OCI-M2 (cell line): ENCODE data around the gene COMT.

Experiments
- DNase-seq: peaks from one replicate; lab custom pipeline; 2025; ENCODE audit not compliant: unreplicated experiment; lab: John Stamatoyannopoulos, UW

The COMT gene

DNA sequence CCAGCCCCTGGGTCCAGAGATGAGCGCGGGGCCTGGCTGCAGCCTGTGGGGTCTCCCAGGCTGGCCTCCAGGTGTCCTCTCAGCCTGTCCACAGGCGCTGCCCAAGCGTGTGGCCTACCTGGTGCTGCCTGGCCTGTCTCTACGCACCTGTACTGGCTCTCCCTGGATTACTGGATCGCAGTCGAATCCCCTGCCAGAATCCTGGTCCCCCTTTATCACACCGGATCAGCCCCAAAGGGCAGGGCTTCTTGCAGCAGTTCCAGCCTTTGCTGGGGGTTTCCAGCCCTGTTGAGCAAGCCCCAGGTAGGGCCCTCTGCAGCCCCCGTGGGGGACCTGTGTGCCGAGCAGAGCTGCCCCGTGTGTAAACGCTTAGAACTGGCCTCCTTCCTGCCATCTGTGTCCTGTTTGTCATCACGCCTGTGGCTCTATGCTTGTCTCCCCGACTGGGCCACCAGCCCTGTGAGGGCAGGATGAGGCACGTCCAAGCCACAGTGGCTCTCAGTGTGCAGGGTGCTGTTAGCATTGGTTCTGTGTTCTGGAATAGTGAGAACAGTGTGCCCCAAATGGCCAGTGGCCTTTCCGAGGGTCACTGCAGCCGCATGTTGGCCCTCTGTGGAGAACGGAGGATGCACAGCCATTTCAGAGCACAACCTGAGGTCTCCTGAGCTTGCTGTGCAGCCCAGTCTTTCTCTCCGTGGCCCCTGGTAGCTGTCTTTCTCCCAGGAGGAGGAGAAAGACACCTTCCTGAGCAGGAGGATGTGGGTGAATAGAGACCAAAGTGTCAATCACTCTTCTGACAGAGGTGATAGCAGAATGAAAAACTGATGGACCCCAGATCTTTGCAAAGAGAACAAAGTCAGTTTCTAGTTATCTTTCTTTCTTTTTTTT lies 13.9 kb downstream of the COMT start:
- DNase-seq: no peak

DNA sequence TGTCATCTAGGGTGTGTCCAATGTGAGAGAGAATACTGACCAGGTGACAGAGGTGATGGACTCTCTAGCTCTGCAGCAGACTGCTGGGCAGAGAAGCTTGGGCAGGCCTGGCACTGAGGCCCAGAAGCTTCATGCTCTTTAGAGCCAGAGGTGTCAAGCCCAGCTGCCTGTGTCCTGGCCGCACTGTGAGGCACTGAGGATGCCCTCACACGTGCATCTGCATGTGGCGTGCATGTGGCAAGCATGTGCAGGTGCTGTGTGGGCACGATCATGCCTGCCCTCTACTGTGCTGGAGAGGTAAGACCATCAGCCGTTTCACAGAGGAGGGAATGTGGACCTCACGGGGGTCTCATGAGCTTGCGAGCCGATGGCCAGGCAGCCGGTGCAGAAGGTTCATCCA lies 15.9 kb downstream of the COMT start:
- DNase-seq: no peak

DNA sequence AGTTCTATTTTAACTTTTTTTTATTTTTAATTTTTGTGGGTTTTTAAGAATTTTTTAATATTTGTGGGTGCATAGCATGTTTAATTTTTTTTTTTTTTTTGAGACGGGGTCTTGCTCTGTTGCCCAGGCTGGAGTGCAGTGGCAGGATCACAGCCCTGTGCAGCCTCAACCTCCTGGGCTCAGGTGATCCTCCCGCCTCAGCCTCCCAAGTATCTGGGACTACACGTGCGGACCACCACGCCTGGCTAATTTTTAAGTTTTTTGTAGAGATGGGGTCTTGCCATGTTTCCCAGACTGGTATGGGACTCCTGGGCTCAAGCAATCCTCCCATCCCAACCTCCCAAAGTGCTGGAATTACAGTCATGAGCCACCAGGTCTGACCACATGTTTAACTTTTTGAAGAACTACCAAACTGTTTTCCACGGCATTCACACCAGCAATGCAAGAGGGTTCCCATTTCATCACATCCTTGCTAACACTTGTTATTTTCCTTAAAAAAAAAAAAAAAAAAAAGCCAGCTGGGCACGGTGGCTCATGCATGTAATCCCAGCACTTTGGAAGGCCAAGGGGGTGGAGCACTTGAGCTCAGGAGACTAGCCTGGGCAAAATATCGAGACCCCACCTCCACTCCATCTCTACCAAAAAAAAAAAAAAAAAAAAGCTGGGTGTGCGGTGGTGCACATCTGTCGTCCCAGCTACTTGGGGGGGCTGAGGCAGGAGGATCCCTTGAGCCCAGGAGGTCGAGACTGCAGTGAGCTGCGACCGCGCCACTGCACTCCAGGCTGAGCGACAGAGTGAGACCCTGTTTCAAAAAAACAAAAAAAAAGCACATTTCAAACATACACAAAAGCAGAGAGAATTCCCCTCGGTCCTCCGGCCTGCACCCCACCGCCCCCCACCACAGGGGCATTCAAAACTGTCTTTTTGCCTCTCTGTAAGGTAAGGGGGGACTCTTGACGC lies 16.8 kb downstream of the COMT start:
- DNase-seq: no peak

DNA sequence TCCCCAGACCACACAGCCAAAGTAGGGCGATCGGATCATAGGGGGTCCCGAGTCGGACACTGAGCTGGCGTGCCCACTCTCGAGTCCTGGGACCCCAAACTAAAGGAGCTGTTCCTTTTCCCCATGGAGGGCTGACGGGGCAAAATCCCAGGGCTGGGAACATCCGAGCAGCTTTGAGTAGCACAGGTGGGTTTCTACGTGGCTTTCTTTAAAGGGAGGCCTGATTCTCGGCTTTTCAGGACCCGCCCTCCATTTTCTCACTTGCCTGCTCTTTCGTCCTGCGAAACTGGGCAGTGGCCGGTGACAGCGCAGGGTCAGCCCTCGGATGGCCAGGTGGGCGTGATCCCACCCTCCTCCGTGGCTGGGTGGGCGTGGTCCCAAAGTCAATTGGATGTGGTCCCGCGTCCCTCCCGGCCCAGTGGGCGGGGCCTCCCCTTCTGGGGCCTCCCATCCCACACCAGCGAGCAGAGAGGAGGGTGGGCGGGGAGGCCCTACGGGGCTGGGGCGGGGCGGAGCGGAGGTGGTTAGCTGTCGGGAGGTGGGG lies 17.5 kb downstream of the COMT start:
- DNase-seq: no peak

DNA sequence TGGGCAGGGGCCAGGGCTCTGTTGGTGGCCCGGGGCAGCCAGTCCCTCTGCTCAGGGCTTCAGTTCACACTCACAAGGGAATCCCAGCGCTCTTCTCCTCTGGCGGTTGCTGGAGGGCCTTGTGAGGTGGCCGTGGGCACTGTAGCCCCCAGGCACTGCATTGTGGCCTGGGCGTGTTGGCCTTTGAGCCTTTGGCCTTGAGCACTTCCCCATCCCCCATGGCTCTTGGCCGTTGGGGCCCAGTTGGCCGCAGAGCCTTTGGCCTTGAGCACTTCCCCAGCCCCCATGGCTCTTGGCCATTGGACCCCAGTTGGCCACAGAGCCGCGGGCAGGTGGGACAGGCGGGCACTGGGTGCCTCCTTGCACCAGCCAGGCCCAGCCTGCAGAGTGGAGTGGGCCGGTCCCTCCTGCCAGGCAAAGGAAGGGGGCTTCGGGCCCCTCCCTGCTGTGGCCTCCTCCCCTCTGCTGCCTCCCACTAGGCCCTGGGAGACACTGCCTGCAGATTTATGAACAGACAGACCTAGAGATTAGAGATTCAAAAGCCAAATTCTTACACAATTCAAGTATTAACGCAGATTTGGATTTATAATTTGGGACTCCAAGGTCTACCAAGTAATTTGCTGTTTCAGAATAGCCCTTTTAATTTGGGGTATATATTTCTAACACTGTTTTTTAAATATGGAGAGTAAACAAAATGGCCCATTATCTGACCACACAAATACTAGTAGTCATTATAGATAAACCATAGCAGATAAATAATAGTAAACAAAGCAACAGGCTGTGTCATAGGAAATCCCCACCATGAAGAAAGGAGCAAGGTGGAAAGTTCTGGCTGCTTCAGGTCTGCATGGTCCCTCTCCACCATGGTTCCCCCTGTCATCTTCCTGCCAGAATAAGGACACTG lies 18.3 kb downstream of the COMT start:
- no peak for DNase-seq

DNA sequence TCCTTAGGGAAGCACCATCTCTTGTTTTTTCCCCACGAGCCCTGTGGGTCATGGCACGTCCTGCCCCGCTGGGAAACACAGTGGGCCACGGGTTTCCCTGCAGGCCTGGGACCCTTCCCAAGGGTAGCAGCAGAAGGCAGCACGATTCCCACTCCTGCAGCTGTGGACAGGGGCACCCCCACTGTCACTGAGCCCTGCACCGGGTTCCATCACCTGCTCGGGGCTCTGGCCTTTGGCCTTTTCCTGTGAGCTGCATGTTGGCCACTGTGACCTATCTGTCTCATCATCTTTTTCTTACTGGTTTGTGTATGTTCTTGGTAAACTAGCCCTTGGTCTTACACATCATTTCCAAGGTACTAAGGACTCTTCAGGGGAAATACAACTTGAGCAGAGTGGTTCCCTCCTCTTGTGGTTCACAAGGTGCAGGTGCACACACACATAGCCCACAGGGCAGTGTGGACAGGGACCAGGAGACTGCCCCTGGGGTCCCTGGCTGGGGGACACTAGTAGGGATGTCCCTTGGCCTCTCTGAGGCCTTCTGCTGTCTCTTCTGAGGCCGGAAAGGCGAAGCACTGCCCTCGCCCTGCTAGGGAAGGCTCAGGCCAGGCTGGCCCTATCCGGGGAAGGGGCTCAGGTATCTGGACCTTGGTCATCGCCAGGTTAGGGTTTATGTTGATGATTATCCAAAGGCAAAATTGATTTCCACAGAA lies 19.1 kb downstream of the COMT start:
- DNase-seq: no peak

DNA sequence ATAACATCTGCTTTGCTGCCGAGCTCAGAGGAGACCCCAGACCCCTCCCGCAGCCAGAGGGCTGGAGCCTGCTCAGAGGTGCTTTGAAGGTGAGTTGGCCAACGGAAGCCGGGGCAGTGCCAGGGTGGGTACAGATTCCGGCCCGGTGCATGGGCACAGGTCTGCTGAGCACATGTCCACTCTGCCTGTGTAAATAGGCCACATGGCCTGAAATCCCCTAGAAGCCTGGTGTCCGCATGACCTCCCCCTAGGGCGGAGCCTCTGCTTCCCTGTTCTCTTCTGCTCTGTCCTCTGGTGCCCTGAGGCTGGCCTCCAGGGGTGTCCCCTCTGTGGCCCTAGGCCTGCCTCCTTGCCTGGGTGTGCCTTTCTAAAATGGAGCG lies 19.6 kb downstream of the COMT start:
- DNase-seq: no peak

DNA sequence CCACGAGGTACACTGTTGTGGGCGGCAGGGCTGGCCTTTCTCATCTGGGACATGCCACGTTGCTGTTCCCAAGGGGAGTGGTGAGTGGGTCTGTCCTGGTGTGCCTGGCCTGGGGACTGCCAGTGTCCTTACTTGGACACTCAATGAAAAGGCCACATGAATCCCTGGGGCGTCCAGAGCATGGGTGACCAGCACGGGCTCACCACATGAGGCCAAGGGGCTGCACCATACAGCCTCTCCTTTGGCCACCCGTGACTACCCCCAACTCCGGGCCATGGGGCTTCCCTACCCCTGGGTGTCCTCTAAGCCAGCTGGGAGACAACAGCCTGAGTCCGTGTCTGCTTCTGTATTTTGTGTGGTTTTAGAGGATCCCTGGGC lies 20.3 kb downstream of the COMT start:
- DNase-seq: no peak

DNA sequence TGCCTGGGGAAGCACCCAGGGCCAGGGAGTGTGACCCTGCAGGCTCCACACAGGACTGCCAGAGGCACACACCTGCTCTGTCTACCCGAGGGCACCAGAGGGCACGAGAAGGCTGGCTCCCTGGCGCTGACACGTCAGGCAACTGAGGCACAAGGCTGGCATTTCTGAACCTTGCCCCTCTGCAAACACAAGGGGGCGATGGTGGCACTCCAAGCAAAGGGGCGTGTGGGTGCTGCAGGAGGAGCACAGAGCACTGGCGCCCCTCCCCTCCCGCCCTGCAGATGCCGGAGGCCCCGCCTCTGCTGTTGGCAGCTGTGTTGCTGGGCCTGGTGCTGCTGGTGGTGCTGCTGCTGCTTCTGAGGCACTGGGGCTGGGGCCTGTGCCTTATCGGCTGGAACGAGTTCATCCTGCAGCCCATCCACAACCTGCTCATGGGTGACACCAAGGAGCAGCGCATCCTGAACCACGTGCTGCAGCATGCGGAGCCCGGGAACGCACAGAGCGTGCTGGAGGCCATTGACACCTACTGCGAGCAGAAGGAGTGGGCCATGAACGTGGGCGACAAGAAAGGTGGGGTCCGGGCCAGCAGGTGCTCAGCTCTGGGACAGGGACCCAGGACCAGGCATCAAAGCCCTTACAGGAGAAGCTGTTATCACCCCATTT lies 20.8 kb downstream of the COMT start:
- DNase-seq: no peak

DNA sequence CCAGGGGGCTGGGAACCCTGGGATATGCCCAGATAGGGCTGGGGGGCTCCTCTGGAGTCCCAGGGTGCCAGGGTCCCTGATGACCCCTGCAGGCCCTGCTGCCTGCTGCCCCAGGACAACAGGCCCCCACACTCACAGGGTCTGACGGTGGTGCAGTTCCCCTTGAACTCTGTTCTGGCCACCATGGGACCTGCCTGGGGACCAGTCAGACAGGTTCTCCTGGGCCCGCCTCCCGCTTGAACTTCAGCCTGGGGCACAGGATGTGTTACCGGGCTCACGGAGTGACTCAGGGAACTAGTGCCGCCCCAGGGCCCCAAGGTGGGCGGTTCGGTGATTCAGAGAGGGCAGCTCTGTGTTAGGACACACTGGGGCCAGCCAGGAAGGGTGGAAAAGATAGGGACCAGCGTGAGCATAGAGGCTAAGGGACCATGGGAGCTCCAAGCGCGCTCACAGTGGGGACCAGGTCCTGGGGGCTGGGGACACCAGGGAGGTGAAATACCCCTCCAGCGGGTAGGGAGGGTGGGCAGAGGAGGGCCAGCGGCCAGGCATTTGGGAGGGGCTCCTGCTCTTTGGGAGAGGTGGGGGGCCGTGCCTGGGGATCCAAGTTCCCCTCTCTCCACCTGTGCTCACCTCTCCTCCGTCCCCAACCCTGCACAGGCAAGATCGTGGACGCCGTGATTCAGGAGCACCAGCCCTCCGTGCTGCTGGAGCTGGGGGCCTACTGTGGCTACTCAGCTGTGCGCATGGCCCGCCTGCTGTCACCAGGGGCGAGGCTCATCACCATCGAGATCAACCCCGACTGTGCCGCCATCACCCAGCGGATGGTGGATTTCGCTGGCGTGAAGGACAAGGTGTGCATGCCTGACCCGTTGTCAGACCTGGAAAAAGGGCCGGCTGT lies 21.6 kb downstream of the COMT start:
- DNase-seq: no peak

DNA sequence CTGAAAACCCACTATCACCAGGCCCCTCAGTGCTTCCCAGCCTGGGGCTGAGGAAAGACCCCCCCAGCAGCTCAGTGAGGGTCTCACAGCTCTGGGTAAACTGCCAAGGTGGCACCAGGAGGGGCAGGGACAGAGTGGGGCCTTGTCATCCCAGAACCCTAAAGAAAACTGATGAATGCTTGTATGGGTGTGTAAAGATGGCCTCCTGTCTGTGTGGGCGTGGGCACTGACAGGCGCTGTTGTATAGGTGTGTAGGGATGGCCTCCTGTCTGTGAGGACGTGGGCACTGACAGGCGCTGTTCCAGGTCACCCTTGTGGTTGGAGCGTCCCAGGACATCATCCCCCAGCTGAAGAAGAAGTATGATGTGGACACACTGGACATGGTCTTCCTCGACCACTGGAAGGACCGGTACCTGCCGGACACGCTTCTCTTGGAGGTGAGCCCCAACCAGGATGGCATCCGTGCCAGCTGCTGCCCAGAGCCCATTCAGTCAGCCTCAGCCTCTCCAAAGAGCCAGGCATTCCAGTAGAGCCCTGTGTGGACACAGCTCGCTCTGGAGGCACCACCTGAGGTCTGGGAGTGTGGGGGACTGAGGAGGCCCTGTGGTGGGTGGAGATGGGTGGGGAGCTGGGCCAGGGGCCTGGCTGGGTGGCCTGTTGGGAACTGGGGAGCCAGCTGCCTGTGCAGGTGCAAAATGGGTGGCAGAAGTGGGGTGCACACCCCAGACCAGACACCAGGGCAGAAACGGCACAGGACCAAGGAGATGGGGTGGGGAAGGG lies 22.5 kb downstream of the COMT start:
- DNase-seq: no peak

DNA sequence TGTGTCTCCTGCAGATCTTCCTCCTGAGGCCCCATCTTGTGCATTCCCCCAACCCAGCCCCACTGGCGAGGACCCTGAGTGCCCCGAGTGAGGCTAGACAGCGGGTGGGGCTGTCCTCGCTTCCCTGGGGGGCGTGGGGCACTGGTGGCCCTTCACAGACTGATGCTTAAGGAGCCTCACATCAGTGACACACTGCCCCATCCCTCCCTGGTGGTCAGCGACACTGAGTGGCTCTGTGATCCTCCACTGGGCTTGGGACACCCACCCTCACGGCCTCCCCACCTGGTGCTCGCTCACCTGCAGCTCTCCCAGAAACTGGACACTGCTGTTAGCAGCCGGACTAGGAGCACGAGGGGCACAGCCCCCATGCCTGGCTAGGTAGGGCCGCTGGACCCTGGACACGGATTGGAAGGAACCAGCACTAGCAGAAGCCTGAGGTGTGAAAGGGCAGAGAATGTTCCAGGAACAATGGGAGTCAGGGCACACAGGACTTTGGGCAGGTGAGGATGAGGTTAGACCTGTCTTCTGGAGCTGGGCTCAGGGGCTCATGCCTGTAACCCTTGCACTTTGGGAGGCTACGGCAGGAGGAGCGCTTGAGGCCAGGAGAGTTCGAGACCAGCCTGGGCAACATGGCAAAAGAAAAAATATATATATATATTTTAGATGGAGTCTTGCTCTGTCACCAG lies 23.3 kb downstream of the COMT start:
- no peak for DNase-seq

DNA sequence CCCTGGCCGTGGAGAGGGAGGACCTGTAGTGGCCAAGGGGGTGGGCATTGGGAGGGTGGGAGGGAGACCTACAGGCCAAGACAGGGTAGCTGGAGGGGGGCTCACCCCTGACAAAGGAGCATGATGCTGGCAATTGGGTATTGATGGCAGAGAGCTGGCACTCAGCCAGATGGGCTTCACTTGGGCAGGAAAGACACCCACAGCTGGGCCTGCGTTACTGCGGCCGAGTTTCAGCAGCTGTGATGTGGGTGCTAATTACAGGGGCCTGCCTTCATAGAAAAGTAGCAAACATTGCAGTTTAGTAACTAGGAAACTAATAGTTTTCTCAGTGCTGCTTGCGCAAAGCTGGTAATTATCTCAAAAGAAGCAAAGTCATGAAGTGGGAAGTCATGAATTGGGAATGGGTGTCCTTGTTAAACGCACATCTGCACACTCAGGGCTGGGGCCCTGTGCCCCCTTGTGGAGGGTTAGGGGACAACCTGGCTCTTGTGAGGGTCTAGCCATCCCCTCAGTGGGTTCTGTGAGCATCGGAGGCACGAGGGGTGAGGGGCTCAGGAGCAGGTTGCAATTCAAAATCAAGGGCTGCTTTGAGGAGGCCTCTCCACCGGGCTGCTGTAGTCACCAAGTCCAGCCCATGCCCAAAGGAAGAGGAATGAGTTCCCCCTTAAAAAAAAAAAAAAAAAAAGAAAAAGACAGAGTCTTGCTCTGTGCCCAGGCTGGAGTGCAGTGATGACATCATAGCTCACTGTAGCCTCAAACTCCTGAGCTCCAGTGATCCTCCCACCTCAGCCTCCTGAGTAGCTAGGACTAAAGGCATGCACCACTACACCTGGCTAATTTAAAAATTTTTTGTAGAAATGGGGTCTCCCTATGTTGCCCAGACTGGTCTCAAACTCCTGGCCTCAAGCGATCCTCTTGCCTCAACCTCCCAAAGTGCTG lies 24.5 kb downstream of the COMT start:
- no peak for DNase-seq

DNA sequence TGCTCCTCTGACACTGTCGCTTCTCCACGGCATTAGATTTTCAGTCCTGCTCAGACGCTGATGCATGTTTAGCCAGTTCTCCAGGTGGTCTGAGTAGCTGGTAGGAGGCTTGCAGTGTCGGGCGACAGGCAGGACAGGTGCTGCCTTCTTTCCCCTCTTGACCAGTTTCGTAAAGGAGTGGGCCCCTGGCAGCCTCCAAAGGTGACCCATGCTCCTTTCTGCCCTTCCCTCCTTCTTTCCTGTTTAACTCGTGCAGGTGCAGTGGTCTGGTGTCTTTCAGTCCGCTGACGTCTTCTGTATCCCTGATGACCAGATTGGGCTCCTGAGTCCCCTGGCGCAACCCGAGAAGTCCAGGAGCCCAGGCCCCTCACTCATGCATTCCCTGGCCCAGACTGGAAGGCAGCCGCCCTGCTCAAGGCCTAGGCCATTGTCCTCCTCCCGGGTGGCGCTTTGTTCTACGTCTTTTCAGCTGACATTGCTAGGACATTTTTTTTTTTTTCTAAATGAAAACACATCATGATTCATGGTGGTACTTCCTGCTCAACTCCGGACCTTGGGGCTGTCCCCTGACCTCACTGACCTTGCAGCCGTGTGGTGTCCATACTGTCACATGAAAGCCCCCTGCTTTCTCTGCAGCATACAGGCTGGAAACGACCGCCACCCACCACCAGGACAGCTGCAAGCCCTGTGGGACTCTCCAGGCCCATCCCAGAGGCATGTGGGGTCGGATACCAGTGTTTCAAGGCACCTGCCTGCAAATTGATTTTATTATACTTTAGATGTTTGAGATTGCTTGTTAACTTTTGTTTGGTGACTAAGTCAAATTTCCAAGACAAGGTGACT lies 25.6 kb downstream of the COMT start:
- no peak for DNase-seq

DNA sequence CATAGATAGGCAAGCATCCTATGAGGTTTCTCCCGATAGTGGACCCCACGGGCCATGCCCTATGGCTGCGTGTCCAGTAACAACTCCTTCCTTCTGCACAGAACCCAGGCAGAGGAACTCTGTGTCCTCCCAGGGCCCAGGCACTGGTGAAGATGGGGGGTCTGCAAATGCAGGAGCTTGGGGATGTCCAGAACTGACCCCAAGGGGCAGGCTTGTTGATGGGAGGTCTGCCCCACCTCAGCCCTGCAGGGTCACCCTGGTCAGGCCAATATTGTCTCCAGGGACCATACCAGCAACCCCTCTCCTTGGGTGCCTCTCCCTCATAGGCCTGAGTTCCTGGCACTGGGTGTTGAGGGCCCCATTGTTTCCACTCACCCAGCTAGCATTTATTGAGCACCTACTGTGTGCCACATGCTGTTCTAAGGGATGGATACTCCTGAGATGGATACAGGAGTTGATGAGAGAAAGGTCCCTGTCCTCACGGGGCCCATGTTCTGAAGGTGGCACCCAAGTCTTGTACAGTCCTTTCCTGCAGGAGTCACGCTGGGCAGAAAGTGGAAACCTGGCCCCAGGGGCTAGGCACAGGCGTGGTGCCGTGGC lies 26.4 kb downstream of the COMT start:
- DNase-seq: no peak
